HEK293 (cell line): ENCODE measurements around the gene UBE3B.

Source experiments
- BCL11A ChIP-seq: fragments of 450-650 bp; formaldehyde crosslinking; IDR thresholded peaks from 2 replicates; pipeline ENCODE4 v1.5.1; 2016; ENCODE audit warnings: low read depth, missing biosample characterization, missing genetic modification characterization
- MYNN ChIP-seq: fragments of 450-650 bp; formaldehyde crosslinking; IDR thresholded peaks from 2 replicates; pipeline ENCODE4 v1.5.1; 2016; ENCODE audit warnings: missing biosample characterization, missing genetic modification characterization, borderline replicate concordance
- SP2 ChIP-seq: fragments of 450-650 bp; formaldehyde crosslinking; IDR thresholded peaks from 2 replicates; pipeline ENCODE4 v1.5.1; 2016; ENCODE audit warnings: missing biosample characterization, missing genetic modification characterization
- ZBTB20 ChIP-seq: fragments of 450-650 bp; formaldehyde crosslinking; IDR thresholded peaks from 2 replicates; pipeline ENCODE4 v1.5.1; 2016; ENCODE audit warnings: missing biosample characterization, missing genetic modification characterization
- ZFP3 ChIP-seq: fragments of 450-650 bp; formaldehyde crosslinking; IDR thresholded peaks from 2 replicates; pipeline ENCODE4 v1.5.1; 2016; ENCODE audit warnings: low read depth, missing biosample characterization, missing genetic modification characterization
- ZFP41 ChIP-seq: fragments of 450-650 bp; formaldehyde crosslinking; IDR thresholded peaks from 2 replicates; pipeline ENCODE4 v1.5.1; 2016; ENCODE audit warnings: missing biosample characterization, missing genetic modification characterization, borderline replicate concordance
- ZNF146 ChIP-seq: fragments of 450-650 bp; formaldehyde crosslinking; IDR thresholded peaks from 2 replicates; pipeline ENCODE4 v1.5.1; 2016; ENCODE audit warnings: missing biosample characterization, missing genetic modification characterization
- ZNF558 ChIP-seq: fragments of 450-650 bp; formaldehyde crosslinking; IDR thresholded peaks from 2 replicates; pipeline ENCODE4 v1.5.1; 2016; ENCODE audit warnings: missing biosample characterization, missing genetic modification characterization
- TF ChIP-seq, protein P1 (sequence below): fragments of 450-650 bp; formaldehyde crosslinking; IDR thresholded peaks from 2 replicates; pipeline ENCODE4 v1.5.1; 2016; ENCODE audit warnings: missing biosample characterization, missing genetic modification characterization
- TF ChIP-seq, protein P2 (sequence below): sonication (generic); formaldehyde crosslinking; IDR thresholded peaks from 2 replicates; pipeline ENCODE4 v1.8.1; 2022; ENCODE audit warnings: mild to moderate bottlenecking, moderate library complexity, missing genetic modification reagents
- TF ChIP-seq, protein P3 (sequence below): fragments of 450-650 bp; formaldehyde crosslinking; IDR thresholded peaks from 2 replicates; pipeline ENCODE4 v1.5.1; 2016; ENCODE audit warnings: missing biosample characterization, missing genetic modification characterization

DNA sequence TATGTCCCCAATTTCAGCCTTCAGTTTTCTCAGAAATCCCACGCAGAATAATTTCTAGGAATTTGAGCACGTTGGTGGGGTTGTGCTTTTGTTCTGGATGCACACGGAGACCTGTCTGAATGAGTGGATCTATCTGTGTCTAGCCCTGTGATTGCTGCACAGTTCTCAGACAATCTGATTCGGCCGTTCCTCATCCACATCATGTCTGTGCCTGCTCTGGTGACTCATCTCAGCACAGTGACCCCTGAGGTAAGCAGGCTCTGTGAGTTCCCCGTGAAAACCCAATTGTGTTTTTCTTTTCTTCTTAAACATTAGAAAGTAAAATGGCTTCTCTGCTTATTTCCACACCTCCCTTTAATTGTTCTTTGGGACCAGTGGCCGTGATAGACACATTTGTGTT, 20.2 kb downstream of the UBE3B start:
- TF ChIP-seq ZNF558 (tag by site-specific recombination) (no peak), SP2 (no peak), MYNN (no peak), ZFP41 (tag by site-specific recombination) (no peak), ZFP3 (tag by site-specific recombination) (no peak), BCL11A (tag by site-specific recombination) (no peak), ZBTB20 (tag by site-specific recombination) (no peak), ZNF146 (tag by site-specific recombination) (no peak)
- TF ChIP-seq, protein P1, sequence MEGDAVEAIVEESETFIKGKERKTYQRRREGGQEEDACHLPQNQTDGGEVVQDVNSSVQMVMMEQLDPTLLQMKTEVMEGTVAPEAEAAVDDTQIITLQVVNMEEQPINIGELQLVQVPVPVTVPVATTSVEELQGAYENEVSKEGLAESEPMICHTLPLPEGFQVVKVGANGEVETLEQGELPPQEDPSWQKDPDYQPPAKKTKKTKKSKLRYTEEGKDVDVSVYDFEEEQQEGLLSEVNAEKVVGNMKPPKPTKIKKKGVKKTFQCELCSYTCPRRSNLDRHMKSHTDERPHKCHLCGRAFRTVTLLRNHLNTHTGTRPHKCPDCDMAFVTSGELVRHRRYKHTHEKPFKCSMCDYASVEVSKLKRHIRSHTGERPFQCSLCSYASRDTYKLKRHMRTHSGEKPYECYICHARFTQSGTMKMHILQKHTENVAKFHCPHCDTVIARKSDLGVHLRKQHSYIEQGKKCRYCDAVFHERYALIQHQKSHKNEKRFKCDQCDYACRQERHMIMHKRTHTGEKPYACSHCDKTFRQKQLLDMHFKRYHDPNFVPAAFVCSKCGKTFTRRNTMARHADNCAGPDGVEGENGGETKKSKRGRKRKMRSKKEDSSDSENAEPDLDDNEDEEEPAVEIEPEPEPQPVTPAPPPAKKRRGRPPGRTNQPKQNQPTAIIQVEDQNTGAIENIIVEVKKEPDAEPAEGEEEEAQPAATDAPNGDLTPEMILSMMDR (tag by site-specific recombination): no peak
- TF ChIP-seq, protein P2, sequence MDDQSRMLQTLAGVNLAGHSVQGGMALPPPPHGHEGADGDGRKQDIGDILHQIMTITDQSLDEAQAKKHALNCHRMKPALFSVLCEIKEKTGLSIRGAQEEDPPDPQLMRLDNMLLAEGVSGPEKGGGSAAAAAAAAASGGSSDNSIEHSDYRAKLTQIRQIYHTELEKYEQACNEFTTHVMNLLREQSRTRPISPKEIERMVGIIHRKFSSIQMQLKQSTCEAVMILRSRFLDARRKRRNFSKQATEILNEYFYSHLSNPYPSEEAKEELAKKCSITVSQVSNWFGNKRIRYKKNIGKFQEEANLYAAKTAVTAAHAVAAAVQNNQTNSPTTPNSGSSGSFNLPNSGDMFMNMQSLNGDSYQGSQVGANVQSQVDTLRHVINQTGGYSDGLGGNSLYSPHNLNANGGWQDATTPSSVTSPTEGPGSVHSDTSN (CRISPR knock-in tag): no peak
- TF ChIP-seq, protein P3, sequence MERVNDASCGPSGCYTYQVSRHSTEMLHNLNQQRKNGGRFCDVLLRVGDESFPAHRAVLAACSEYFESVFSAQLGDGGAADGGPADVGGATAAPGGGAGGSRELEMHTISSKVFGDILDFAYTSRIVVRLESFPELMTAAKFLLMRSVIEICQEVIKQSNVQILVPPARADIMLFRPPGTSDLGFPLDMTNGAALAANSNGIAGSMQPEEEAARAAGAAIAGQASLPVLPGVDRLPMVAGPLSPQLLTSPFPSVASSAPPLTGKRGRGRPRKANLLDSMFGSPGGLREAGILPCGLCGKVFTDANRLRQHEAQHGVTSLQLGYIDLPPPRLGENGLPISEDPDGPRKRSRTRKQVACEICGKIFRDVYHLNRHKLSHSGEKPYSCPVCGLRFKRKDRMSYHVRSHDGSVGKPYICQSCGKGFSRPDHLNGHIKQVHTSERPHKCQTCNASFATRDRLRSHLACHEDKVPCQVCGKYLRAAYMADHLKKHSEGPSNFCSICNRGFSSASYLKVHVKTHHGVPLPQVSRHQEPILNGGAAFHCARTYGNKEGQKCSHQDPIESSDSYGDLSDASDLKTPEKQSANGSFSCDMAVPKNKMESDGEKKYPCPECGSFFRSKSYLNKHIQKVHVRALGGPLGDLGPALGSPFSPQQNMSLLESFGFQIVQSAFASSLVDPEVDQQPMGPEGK (tag by site-specific recombination): no peak
